H1 (cell line): ENCODE measurements around the gene MAPK4. TPM values are rescaled to one million over a fixed set of nuclear protein-coding genes. Genes with fewer than 3 reads are reported as not detected.

ENCODE experiments used
- polyA plus RNA-seq, 7 experiments: library from polyadenylated mRNA; depleted of rRNA in 3 of 7; stranded (reverse) in 5 of 7; unstranded in 2 of 7; fragments of >200 nt in 5 of 7; fragments of 200-250 nt in 2 of 7; gene quantifications; 1 replicate in 5 of 7; 2 replicates in 1 of 7; 4 replicates in 1 of 7; pipeline versions ENCODE4 v1.2.1 to v1.2.3, GENCODE V29; 2011 to 2013; ENCODE audit warnings: missing spikeins in 2 of 7, mixed read lengths in 2 of 7
- total RNA-seq: library from RNA; stranded (reverse); fragmentation: NEBNext Ultra II Directional; extraction: Animal tissue kit (Norgen Biotek cat#: 25700); gene quantifications from 2 replicates; pipeline ENCODE4 v1.2.1, GENCODE V29; 2021
- TF ChIP-seq, protein P1 (sequence below): IDR thresholded peaks from 2 replicates; pipeline ENCODE4 v1.6.1; 2012; ENCODE audit warnings: inconsistent platforms

The MAPK4 gene
- total and polyA plus RNA-seq, 2 of the 8 experiments (the other 6 are each of a cell fraction or from before 2014, with no cell fraction given) = 3.2 to 3.7 TPM

- TF ChIP-seq, protein P1, sequence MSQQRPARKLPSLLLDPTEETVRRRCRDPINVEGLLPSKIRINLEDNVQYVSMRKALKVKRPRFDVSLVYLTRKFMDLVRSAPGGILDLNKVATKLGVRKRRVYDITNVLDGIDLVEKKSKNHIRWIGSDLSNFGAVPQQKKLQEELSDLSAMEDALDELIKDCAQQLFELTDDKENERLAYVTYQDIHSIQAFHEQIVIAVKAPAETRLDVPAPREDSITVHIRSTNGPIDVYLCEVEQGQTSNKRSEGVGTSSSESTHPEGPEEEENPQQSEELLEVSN = no peak
These were observed 111.5 kb downstream of the MAPK4 start (continued) for GRCh38 chr18:50671376-50671775.
